SH-SY5Y (cell line): ENCODE data around the gene ZFYVE27.
A peak's percentile ranks its signal among the peaks of the same experiment; 100 is the strongest.

ENCODE experiments used
- GATA2 ChIP-seq: IDR thresholded peaks from 2 replicates; pipeline ENCODE4 v1.6.1; 2011; ENCODE audit warnings: mild to moderate bottlenecking, low read depth, low read length
- GATA3 ChIP-seq: IDR thresholded peaks from 2 replicates; pipeline ENCODE4 v1.6.1; 2011; ENCODE audit warnings: low read depth, mild to moderate bottlenecking, low read length, moderate library complexity

DNA sequence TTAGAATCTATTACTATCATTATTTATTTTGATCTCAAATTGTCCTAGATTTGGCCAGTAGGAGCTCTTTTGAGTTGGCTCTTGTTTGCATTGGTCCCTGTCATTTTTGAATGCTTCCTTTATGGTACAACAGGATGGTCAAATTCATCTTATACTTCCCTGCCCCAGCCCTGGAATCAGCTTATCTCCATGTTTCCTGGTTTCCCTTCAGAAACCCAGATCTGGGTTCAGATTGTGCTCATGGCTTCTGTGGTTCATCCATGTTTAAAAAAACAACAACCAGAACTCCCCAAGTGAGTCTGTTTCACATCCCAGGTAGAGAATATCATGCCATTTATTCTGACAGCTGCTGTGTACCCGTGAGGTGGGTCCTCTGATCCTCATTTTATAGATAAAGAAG, 10.6 kb downstream of the ZFYVE27 start:
- TF ChIP-seq GATA2 (peak; percentile 65; the same call in 1 of the 2 replicates), GATA3 (no peak; the same call in 1 of the 2 replicates)
